Measurements from ENCODE around the gene GLRX2.

DNA sequence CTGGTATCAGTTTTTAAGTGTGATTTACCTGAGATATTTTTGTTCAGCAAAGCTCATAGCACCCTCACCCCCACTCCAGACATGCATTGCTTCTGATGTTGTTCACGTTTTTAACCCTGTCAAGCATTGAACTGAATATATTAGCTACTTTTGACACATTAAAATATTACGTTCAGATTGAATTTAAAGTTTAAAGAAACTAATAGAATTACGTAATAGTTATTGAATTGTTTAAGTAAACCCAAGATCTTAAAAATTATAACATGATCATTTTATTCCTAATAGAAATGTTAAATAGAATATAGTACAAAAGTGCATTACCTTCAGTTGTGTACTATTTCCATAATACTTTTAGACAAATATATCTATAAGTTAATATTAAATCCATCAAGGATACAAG, 18.9 kb downstream of the GLRX2 start:
- TF ChIP-seq, protein P1, sequence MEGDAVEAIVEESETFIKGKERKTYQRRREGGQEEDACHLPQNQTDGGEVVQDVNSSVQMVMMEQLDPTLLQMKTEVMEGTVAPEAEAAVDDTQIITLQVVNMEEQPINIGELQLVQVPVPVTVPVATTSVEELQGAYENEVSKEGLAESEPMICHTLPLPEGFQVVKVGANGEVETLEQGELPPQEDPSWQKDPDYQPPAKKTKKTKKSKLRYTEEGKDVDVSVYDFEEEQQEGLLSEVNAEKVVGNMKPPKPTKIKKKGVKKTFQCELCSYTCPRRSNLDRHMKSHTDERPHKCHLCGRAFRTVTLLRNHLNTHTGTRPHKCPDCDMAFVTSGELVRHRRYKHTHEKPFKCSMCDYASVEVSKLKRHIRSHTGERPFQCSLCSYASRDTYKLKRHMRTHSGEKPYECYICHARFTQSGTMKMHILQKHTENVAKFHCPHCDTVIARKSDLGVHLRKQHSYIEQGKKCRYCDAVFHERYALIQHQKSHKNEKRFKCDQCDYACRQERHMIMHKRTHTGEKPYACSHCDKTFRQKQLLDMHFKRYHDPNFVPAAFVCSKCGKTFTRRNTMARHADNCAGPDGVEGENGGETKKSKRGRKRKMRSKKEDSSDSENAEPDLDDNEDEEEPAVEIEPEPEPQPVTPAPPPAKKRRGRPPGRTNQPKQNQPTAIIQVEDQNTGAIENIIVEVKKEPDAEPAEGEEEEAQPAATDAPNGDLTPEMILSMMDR (conservative IDR thresholded peaks at IDR 0.05; ENCODE audit: low read depth, low read length): no peak
- TF ChIP-seq EZH2phosphoT487 (IDR thresholded peaks at IDR 0.05; ENCODE audit: borderline replicate concordance, low read length): no peak

Measured in PC-3 (cell line).